Measurements from ENCODE around the gene RNF19B.

RNF19B gene, protein sequence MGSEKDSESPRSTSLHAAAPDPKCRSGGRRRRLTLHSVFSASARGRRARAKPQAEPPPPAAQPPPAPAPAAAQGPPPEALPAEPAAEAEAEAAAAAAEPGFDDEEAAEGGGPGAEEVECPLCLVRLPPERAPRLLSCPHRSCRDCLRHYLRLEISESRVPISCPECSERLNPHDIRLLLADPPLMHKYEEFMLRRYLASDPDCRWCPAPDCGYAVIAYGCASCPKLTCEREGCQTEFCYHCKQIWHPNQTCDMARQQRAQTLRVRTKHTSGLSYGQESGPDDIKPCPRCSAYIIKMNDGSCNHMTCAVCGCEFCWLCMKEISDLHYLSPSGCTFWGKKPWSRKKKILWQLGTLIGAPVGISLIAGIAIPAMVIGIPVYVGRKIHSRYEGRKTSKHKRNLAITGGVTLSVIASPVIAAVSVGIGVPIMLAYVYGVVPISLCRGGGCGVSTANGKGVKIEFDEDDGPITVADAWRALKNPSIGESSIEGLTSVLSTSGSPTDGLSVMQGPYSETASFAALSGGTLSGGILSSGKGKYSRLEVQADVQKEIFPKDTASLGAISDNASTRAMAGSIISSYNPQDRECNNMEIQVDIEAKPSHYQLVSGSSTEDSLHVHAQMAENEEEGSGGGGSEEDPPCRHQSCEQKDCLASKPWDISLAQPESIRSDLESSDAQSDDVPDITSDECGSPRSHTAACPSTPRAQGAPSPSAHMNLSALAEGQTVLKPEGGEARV

GRCh38 chr1:32964461-32965250 lies at the start of gene RNF19B:
Gene RNF19B, minus strand, starts transcription at chr1:32964809. Its CDS starts 124 bp downstream, at chr1:32964685.
- TF ChIP-seq ZFX (IDR thresholded peaks at IDR 0.05; ENCODE audit: borderline replicate concordance) (no peak), CTCF (IDR thresholded peaks at IDR 0.05) (no peak)
- H3K27ac ChIP-seq: peak within 1 kb of the TSS; percentile 79

DNA sequence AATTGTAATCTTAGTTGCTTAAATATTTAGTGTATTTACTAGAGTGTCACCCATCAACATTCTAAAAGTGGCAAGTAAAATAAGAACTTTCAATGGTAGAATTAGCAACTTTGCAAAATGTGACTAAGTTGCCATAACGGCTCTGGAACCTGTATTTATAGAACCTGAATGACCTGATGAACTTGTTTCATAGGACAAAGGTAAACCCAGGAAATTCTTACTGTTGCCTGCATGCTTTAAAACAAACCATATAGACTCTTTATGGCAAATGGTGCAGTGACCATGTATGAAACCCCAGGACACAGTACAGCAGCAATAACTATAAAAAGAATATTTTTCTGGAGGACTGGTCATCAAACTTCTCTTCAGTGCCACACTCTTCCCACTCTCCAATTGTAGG lies 49.2 kb upstream of the RNF19B start:
- no peak for TF ChIP-seq ZFX (IDR thresholded peaks at IDR 0.05; ENCODE audit: borderline replicate concordance)
- TF ChIP-seq CTCF (IDR thresholded peaks at IDR 0.05): no peak

GRCh38 chr1:33012165-33012564 lies 47.6 kb upstream of the RNF19B start:
- H3K27ac ChIP-seq: no peak overlapping the region
- TF ChIP-seq CTCF (IDR thresholded peaks at IDR 0.05): no peak
- TF ChIP-seq ZFX (IDR thresholded peaks at IDR 0.05; ENCODE audit: borderline replicate concordance): no peak

More for the DNA sequence above, 49.2 kb upstream of the RNF19B start:
- H3K27ac ChIP-seq: no peak overlapping the region

GRCh38 chr1:33010932-33011731 lies 46.5 kb upstream of the RNF19B start:
- no peak for TF ChIP-seq CTCF (IDR thresholded peaks at IDR 0.05)
- no peak overlapping the region for H3K27ac ChIP-seq

DNA sequence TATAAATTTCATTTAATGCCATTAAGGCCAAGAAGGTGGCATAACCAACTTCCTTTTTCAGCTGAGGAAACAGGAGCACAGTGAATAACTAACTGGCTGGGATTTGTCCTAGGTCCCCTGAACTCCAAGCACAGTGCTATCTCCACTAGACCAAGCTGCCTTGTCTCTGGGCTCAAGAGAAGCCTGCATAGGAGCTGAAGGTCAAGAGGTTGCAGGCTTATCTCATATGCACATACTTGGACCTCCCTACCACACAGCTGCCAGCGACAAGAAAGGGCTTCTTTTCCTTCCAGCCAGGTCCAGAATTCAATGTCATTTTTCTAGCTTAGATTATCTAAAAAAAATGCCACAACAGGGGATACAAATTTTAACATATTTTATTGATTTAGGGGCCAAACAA lies 45.0 kb upstream of the RNF19B start:
- TF ChIP-seq CTCF (IDR thresholded peaks at IDR 0.05) (no peak), ZFX (IDR thresholded peaks at IDR 0.05; ENCODE audit: borderline replicate concordance) (no peak)
- H3K27ac ChIP-seq: no peak overlapping the region

DNA sequence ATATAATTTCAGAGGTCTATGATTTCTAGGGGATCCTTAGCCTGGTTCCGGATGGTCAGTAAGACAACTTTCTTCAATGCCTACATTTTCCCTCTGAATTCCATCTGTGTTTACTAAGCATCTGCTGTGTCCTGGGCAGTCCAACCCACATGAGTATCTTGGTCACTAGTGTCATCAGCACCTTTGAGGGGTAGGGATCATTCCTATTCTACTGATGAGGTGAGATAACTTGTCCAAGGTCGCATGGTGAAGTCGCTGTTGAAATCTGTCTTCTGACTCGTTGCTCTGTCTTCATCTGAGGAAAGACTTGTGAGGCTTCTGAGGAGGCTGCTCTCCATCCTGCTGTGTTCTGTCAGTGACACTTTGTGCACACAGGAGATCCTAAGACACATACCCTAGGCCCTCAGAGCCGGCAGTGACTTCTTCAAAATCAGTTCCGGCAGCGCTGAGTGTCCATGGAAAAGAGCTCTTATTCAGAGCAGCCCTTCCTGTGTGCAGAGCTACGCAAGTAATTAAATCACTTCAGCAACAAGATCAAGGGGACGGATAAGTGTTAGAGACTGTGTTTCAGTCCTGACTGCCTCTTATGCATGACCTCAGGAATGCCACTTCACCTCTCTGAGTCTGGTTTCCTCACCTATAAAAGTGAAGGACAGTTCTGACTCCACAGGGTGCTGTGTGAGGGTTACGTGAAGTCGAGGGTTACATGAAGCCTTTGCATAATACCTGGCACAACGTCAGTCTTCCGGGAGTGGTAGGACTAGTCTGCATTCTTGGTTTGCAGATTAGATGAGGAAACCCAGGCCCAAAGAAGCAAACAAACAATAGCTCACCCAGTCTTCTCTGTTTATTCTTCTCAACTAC lies 43.7 kb upstream of the RNF19B start:
- TF ChIP-seq CTCF (IDR thresholded peaks at IDR 0.05) (no peak), ZFX (IDR thresholded peaks at IDR 0.05; ENCODE audit: borderline replicate concordance) (no peak)
- H3K27ac ChIP-seq: no peak overlapping the region
